ENCODE data around the gene DCAF11.

DCAF11 gene

GRCh38 chr14:24079491-24080141, 35.0 kb upstream of the DCAF11 start:
- no peak for DNase-seq (ENCODE audit: low read depth in 3 of 3)

GRCh38 chr14:24080142-24080530, 34.4 kb upstream of the DCAF11 start:
- DNase-seq (ENCODE audit: low read depth in 3 of 3): no peak

GRCh38 chr14:24080888-24081738, 33.5 kb upstream of the DCAF11 start:
- DNase-seq (ENCODE audit: low read depth in 3 of 3): peak; percentile 34 to 77 (median 41)

- DNase-seq (ENCODE audit: low read depth in 3 of 3): no peak
Observed at GRCh38 chr14:24081739-24082211, 32.8 kb upstream of the DCAF11 start.

- no peak for DNase-seq (ENCODE audit: low read depth in 3 of 3)
Observed at GRCh38 chr14:24082411-24083080, 32.0 kb upstream of the DCAF11 start.

- no peak for DNase-seq (ENCODE audit: low read depth in 3 of 3)
Observed at GRCh38 chr14:24083462-24083861, 31.1 kb upstream of the DCAF11 start.

GRCh38 chr14:24084440-24084839, 30.1 kb upstream of the DCAF11 start:
- DNase-seq (ENCODE audit: low read depth in 3 of 3): no peak

GRCh38 chr14:24085215-24085614, 29.4 kb upstream of the DCAF11 start:
- no peak for DNase-seq (ENCODE audit: low read depth in 3 of 3)

- no peak for DNase-seq (ENCODE audit: low read depth in 3 of 3)
Observed at GRCh38 chr14:24086193-24086955, 28.2 kb upstream of the DCAF11 start.

- DNase-seq (ENCODE audit: low read depth in 3 of 3): no peak
Observed at GRCh38 chr14:24087004-24087403, 27.6 kb upstream of the DCAF11 start.

GRCh38 chr14:24088095-24088494, 26.5 kb upstream of the DCAF11 start:
- DNase-seq (ENCODE audit: low read depth in 3 of 3): no peak

- DNase-seq (ENCODE audit: low read depth in 3 of 3): no peak
Observed at GRCh38 chr14:24089890-24090289, 24.7 kb upstream of the DCAF11 start.

- DNase-seq (ENCODE audit: low read depth in 3 of 3): no peak
Observed at GRCh38 chr14:24092110-24092504, 22.5 kb upstream of the DCAF11 start.

GRCh38 chr14:24092505-24093206, 21.9 kb upstream of the DCAF11 start:
- no peak for DNase-seq (ENCODE audit: low read depth in 3 of 3)

- no peak for DNase-seq (ENCODE audit: low read depth in 3 of 3)
Observed at GRCh38 chr14:24093207-24093900, 21.2 kb upstream of the DCAF11 start.

- peak; percentile 68 to 94 (median 75) for DNase-seq (ENCODE audit: low read depth in 3 of 3)
Observed at GRCh38 chr14:24093901-24094840, 20.4 kb upstream of the DCAF11 start, which contains the start of gene PCK2. Gene PCK2 (plus strand): TSS chr14:24094311. CDS start chr14:24094406, 95 bp downstream.

GRCh38 chr14:24094841-24095270, 19.7 kb upstream of the DCAF11 start:
- peak in 1 of 3 experiments; percentile 9 for DNase-seq (ENCODE audit: low read depth in 3 of 3)

GRCh38 chr14:24095271-24096068, 19.1 kb upstream of the DCAF11 start:
- peak in 2 of 3 experiments; percentile 39 to 74 for DNase-seq (ENCODE audit: low read depth in 3 of 3)
